IMR-90 (cell line): Measurements from ENCODE around the gene FMN1. TPM values are rescaled to one million over a fixed set of nuclear protein-coding genes. Genes with fewer than 3 reads are reported as not detected.
A peak's percentile ranks its signal among the peaks of the same experiment; 100 is the strongest.

Experiments used
- ATAC-seq: fragments of 200-7000 bp; cut with Tn5 transposase; 2 replicates; pipeline ENCODE4 v1.9.1; 2020; ENCODE audit warnings: low read depth, mild to moderate bottlenecking, moderate library complexity
- BruUV-seq: library from RNA; stranded (reverse); fragments of 400-500 nt; replicated peaks from 2 replicates; lab custom pipeline; 2021; lab: Mats Ljungman, UMichigan
- CTCF ChIA-PET: fragments of 300-600 bp; formaldehyde crosslinking; extraction: SDS; loops from one replicate; lab custom pipeline; 2021; ENCODE audit warnings: antibody characterized with exemption; lab: Yijun Ruan, JAX
- POLR2A ChIA-PET: fragments of 300-600 bp; sonication (Branson Sonifier 250); formaldehyde crosslinking; loops from one replicate; lab custom pipeline; 2022; ENCODE audit warnings: antibody characterized with exemption; ENCODE audit not compliant: unreplicated experiment; lab: Charles Lee
- DNase-seq: peaks from one replicate; pipeline ENCODE4 v3.0.0; 2013
- H2AFZ ChIP-seq: replicated peaks from 2 replicates; pipeline ENCODE3; 2013; ENCODE audit warnings: low read length, mild to moderate bottlenecking; ENCODE audit not compliant: poor library complexity
- H2AK5ac ChIP-seq: 2 replicates; pipeline ENCODE4 v1.6.1; 2013; ENCODE audit warnings: low read depth, low read length, inconsistent platforms
- H2AK9ac ChIP-seq: replicated peaks from 2 replicates; pipeline ENCODE3; 2013; ENCODE audit warnings: mild to moderate bottlenecking, low read depth, low read length, moderate library complexity; ENCODE audit not compliant: poor library complexity
- H2BK120ac ChIP-seq: 2 replicates; pipeline ENCODE4 v1.6.1; 2013; ENCODE audit warnings: low read depth, low read length, inconsistent platforms
- H2BK15ac ChIP-seq: 3 replicates; pipeline ENCODE4 v1.6.1; 2013; ENCODE audit warnings: low read depth, low read length, inconsistent platforms
- H2BK20ac ChIP-seq: 2 replicates; pipeline ENCODE4 v1.6.1; 2013; ENCODE audit warnings: low read depth, mild to moderate bottlenecking, inconsistent platforms, low read length, moderate library complexity
- H2BK5ac ChIP-seq: 2 replicates; pipeline ENCODE4 v1.6.1; 2013; ENCODE audit warnings: mild to moderate bottlenecking, low read depth, low read length, inconsistent platforms; ENCODE audit not compliant: poor library complexity, severe bottlenecking
- H3K14ac ChIP-seq: replicated peaks from 2 replicates; pipeline ENCODE4 v1.6.1; 2013; ENCODE audit warnings: low read depth, low read length, inconsistent platforms
- H3K18ac ChIP-seq: 2 replicates; pipeline ENCODE4 v1.6.1; 2013; ENCODE audit warnings: low read depth, low read length, control low read depth
- H3K23ac ChIP-seq: 2 replicates; pipeline ENCODE4 v1.6.1; 2013; ENCODE audit warnings: low read depth, low read length, inconsistent platforms
- H3K27ac ChIP-seq: 2 replicates; pipeline ENCODE4 v1.5.1; 2013; ENCODE audit warnings: mild to moderate bottlenecking, control low read depth, low read length; ENCODE audit not compliant: insufficient read depth
- H3K27me3 ChIP-seq: 2 replicates; pipeline ENCODE4 v1.6.1; 2013; ENCODE audit warnings: low read length; ENCODE audit not compliant: control insufficient read depth, insufficient read depth
- H3K36me3 ChIP-seq: 2 replicates; pipeline ENCODE4 v1.6.1; 2013; ENCODE audit warnings: low read length, mixed read lengths; ENCODE audit not compliant: control insufficient read depth, insufficient read depth
- H3K4ac ChIP-seq: 2 replicates; pipeline ENCODE4 v1.6.1; 2013; ENCODE audit warnings: low read depth, low read length, inconsistent platforms
- H3K4me1 ChIP-seq: 2 replicates; pipeline ENCODE4 v1.6.1; 2013; ENCODE audit warnings: low read length, mixed read lengths; ENCODE audit not compliant: control insufficient read depth, insufficient read depth
- H3K4me2 ChIP-seq: 2 replicates; pipeline ENCODE4 v1.6.1; 2013; ENCODE audit warnings: low read depth, mild to moderate bottlenecking, control low read depth, low read length, moderate library complexity
- H3K4me3 ChIP-seq: 2 replicates; pipeline ENCODE4 v1.5.1; 2013; ENCODE audit warnings: low read depth, mild to moderate bottlenecking, control low read depth, low read length, moderate library complexity; ENCODE audit not compliant: insufficient read depth
- H3K56ac ChIP-seq: 2 replicates; pipeline ENCODE4 v1.6.1; 2013; ENCODE audit warnings: low read length, inconsistent platforms; ENCODE audit not compliant: insufficient read depth; ENCODE audit errors: extremely low read depth
- H3K79me1 ChIP-seq, 2 experiments: 2 replicates each; pipeline ENCODE4 v1.6.1; 2013; ENCODE audit warnings: low read length in 2 of 2, inconsistent platforms in 1 of 2, low read depth in 1 of 2
- H3K9ac ChIP-seq: 2 replicates; pipeline ENCODE4 v1.6.1; 2013; ENCODE audit warnings: low read depth, low read length, control low read depth
- H3K9me1 ChIP-seq: 2 replicates; pipeline ENCODE4 v1.6.1; 2013; ENCODE audit warnings: low read length, inconsistent platforms; ENCODE audit not compliant: insufficient read depth
- H3K9me3 ChIP-seq: 2 replicates; pipeline ENCODE4 v1.6.1; 2013; ENCODE audit warnings: low read length; ENCODE audit not compliant: control insufficient read depth, insufficient read depth
- H4K20me1 ChIP-seq: 2 replicates; pipeline ENCODE4 v1.6.1; 2013; ENCODE audit warnings: low read length, inconsistent platforms; ENCODE audit not compliant: insufficient read depth
- H4K5ac ChIP-seq: 2 replicates; pipeline ENCODE4 v1.6.1; 2013; ENCODE audit warnings: mild to moderate bottlenecking, low read depth, low read length, control low read depth
- H4K8ac ChIP-seq, 2 experiments: 2 replicates each; pipeline ENCODE4 v1.6.1; 2013; ENCODE audit warnings: low read depth in 2 of 2, low read length in 2 of 2, control low read depth in 1 of 2, inconsistent platforms in 1 of 2
- H4K91ac ChIP-seq: 2 replicates; pipeline ENCODE4 v1.6.1; 2013; ENCODE audit warnings: low read depth, low read length, inconsistent platforms; ENCODE audit not compliant: insufficient read depth
- MXI1 ChIP-seq: IDR thresholded peaks from 2 replicates; pipeline ENCODE4 v1.6.1; 2012; ENCODE audit warnings: low read depth, mild to moderate bottlenecking, low read length, moderate library complexity, borderline replicate concordance
- RFX5 ChIP-seq: IDR thresholded peaks from 2 replicates; pipeline ENCODE4 v1.8.0; 2012; ENCODE audit warnings: low read depth, mild to moderate bottlenecking, low read length, moderate library complexity
- WGBS, 2 experiments: methylation state at CpG; one replicate each; pipeline versions ENCODE4 v1.1.5 to v1.1.7; 2013; ENCODE audit warnings: missing lambda C conversion rate in 2 of 2; ENCODE audit not compliant: insufficient read length in 1 of 2; ENCODE audit errors: extremely low coverage in 2 of 2; 5-methylcytosine and 5-hydroxymethylcytosine counted together
- dilution Hi-C: fragments of 300-500 bp; cut with HindIII; formaldehyde crosslinking; loops from one replicate; pipeline ENCODE4 v1.14.3; 2018; ENCODE audit warnings: low sequenced_read_pairs; ENCODE audit not compliant: unreplicated experiment
- in situ Hi-C: fragments of 300-500 bp; cut with MboI; formaldehyde crosslinking; loops from 3 replicates; pipeline ENCODE4 v1.14.3; 2019; ENCODE audit warnings: low sequenced_read_pairs, inconsistent platforms, mixed read lengths
- intact Hi-C: fragments of 100-400 bp; cut with micrococcal nuclease; formaldehyde crosslinking; loops from 2 replicates; pipeline ENCODE4 v1.10.0; 2022
- polyA plus RNA-seq, 3 experiments: library from polyadenylated mRNA; depleted of rRNA; stranded (reverse); fragments of >200 nt; gene quantifications; 2 replicates each; pipeline ENCODE4 v1.2.3, GENCODE V29; 2012; ENCODE audit warnings: low replicate concordance in 1 of 3
- total RNA-seq: library from RNA; depleted of rRNA; stranded (reverse); fragments of >200 nt; gene quantifications from 2 replicates; pipeline ENCODE4 v1.2.3, GENCODE V29; 2012
- TF ChIP-seq, protein P1 (sequence below): conservative IDR thresholded peaks from 2 replicates; pipeline ENCODE4 v1.5.1; 2012; ENCODE audit warnings: mild to moderate bottlenecking, low read depth, low read length, improper control_type of control experiment

The FMN1 gene
- total and polyA plus RNA-seq, 2 of the 4 experiments (the other 2 are of a cell fraction), result 7.3 to 17.6 TPM

DNA sequence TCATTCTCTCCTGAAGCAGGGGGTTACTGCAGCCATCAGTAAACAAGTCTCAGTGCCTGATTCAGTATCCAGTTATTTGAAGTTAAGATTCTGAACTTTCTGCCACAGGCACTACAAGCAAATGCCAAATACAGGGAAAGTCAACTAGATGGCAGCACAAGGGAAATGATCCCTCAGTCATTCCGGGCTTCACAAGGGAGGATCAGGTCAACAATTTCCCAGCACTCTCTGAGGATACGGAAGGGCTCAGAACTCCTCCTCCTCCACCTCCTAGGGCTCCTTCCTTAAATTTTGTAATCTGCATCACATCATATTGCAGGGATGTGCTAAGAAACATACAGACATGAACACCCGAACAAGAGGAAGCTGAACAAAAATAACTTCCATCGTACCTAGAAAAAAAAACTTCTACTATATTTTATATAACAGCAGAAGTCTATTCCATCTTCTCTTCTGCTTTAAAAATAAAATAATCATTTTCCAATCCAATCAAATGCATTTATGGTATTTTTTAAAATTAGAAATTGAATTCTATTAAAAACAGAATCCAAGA, 187.1 kb downstream of the FMN1 start:
- H2BK15ac ChIP-seq, result no peak overlapping the region
- H3K56ac ChIP-seq, result no peak overlapping the region
- H3K23ac ChIP-seq, result no peak overlapping the region
- no peaks in the 10 kb centered on the region for H3K36me3 ChIP-seq
- H3K18ac ChIP-seq, result peak overlapping the region; percentile 4; the same call in 1 of the 2 replicates
- peak overlapping the region; percentile 2; the same call in 1 of the 2 replicates for H3K4ac ChIP-seq
- DNase-seq, result peak; percentile 35
- 40% methylated on average over 1 of the region's 4 CpGs; no CpG with 5 or more reads in 1 of the 2 experiments for WGBS, 2 experiments
- H2AK9ac ChIP-seq, result no peak overlapping the region
- no TSS peak for BruUV-seq
- TF ChIP-seq, protein P1, sequence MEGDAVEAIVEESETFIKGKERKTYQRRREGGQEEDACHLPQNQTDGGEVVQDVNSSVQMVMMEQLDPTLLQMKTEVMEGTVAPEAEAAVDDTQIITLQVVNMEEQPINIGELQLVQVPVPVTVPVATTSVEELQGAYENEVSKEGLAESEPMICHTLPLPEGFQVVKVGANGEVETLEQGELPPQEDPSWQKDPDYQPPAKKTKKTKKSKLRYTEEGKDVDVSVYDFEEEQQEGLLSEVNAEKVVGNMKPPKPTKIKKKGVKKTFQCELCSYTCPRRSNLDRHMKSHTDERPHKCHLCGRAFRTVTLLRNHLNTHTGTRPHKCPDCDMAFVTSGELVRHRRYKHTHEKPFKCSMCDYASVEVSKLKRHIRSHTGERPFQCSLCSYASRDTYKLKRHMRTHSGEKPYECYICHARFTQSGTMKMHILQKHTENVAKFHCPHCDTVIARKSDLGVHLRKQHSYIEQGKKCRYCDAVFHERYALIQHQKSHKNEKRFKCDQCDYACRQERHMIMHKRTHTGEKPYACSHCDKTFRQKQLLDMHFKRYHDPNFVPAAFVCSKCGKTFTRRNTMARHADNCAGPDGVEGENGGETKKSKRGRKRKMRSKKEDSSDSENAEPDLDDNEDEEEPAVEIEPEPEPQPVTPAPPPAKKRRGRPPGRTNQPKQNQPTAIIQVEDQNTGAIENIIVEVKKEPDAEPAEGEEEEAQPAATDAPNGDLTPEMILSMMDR, result peak; percentile 20; the same call in 1 of the 2 replicates
- TF ChIP-seq RFX5 (no peak), MXI1 (no peak)
- intact Hi-C loops, result no loop called here
- no peak overlapping the region for H3K4me3 ChIP-seq
- H4K20me1 ChIP-seq, result peaks cover 17% of the 10 kb centered on the region; the same call in 1 of the 2 replicates
- POLR2A ChIA-PET, result no interaction called here
- H4K5ac ChIP-seq, result no peak overlapping the region
- 0 out of 2 replicates have a peak overlapping the region, but pooled peaks have one; percentile 1 for H2BK120ac ChIP-seq
- H4K8ac ChIP-seq, result peak overlapping the region in 1 of 2 experiments; percentile 14; a peak in 1 of 4 replicates
- H3K14ac ChIP-seq, result peak overlapping the region; percentile 60; the same call in 1 of the 2 replicates
- no peak overlapping the region for H4K91ac ChIP-seq
- H2BK20ac ChIP-seq, result no peak overlapping the region
- no peaks in the 10 kb centered on the region for H3K27me3 ChIP-seq
- ATAC-seq, result peak; percentile 56; the same call in 1 of the 2 replicates
- in situ Hi-C loops, result no loop called here
- dilution Hi-C loops, result no loop called here
- H3K9ac ChIP-seq, result no peak overlapping the region
- peaks cover 7 to 39% of the 10 kb centered on the region in 2 experiments for H3K79me1 ChIP-seq
- CTCF ChIA-PET, result interaction anchor here (1.0 kb wide), 1 partner anchor 125 kb away, joined by 4 read pairs; no protein-coding TSS in a partner anchor
- H3K27ac ChIP-seq, result no peak overlapping the region
- peak overlapping the region; percentile 8 for H2BK5ac ChIP-seq
- peaks cover 5% of the 10 kb centered on the region; the same call in 1 of the 2 replicates for H3K9me1 ChIP-seq
- H3K9me3 ChIP-seq, result no peaks in the 10 kb centered on the region
- H2AFZ ChIP-seq, result no peak overlapping the region
- H2AK5ac ChIP-seq, result no peak overlapping the region; the same call in 1 of the 2 replicates
- H3K4me2 ChIP-seq, result no peak overlapping the region
- H3K4me1 ChIP-seq, result peaks cover 7% of the 10 kb centered on the region
